ENCODE data around the gene AOC1. TPM values are rescaled to one million over a fixed set of nuclear protein-coding genes. Genes with fewer than 3 reads are reported as not detected.

The AOC1 gene
- total RNA-seq, 4 donors from 2014 or later, result 0.26 to 4.4 (median 1.4) TPM

DNA sequence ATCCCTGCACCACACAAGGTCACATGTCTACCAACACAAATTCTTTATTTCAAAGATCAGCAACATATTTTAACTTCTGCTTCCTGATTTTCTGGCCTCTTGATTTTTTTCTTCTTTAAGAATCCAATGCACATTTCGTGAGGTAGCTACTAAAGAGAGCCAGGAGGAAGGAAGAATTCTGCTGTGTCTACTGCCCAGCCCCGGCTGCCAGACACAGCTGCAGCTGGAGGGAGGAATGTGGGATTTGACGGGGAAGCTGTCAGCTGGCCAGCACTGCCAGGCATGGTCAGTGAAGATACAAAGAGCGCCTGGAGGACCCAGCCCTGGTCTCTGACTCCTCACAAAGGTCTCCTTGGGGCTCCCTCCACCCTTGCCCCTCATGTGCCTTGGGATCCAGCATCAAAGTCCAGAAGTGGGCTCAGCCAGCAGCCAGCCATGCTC, 6.9 kb upstream of the AOC1 start:
- H3K4me1 ChIP-seq, result peaks cover 0 to 3% (median 0%) of the 10 kb centered on the region in 3 donors
- H3K27ac ChIP-seq, result no peak overlapping the region
- WGBS, 2 donors, result 0 to 19% methylated on average over 2 to 4 of the region's 4 CpGs
- H3K4me3 ChIP-seq, result no peak overlapping the region
- no peaks in the 10 kb centered on the region for H3K27me3 ChIP-seq
- no peak for TF ChIP-seq POLR2A (IDR thresholded peaks at IDR 0.05)
- TF ChIP-seq CTCF (IDR thresholded peaks at IDR 0.05), result no peak
- H3K36me3 ChIP-seq, result no peaks in the 10 kb centered on the region
- intact Hi-C loops (cut with DNase I), result no loop called here
- no peak for DNase-seq
- no peaks in the 10 kb centered on the region for H3K9me3 ChIP-seq

DNA sequence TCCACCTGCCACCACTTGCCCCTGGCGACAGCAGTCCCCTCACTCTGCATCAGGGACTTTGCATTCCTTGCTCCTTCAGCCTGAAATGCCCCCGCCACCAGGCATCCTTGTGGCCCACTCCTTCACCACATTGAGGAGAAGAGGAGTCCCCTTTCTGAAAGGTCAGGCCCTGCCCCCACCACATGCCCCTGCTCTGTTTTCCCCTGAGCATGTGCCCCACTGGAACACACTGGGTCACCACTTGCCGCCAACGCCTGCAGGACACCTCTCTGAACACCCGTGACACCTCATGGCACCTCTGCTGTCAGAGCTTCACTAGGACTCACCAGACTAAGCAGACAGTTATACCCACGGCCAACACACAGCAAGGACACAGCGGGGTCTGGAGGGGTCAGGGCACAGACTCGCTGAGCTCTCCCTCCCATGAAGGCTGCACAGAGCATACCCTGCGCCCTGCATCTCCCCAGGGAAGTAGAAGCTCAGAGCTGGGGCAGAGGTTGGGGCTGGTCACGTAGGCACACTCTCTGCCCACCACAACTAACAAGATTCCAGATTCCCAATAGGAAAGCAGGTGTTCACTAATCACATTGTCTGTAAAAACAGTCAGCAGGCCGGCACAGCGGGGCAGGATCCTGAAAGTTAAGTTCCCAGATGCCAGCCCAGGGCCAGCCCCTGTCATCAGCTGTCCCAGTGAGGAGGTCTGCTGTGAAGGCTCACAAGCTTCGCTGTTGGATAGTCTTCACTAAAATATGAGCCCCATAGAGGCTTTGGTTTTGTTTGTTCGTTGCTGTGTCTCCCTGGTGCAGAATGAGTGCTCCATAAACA, 5.8 kb upstream of the AOC1 start:
- intact Hi-C loops (cut with DNase I), result no loop called here

DNA sequence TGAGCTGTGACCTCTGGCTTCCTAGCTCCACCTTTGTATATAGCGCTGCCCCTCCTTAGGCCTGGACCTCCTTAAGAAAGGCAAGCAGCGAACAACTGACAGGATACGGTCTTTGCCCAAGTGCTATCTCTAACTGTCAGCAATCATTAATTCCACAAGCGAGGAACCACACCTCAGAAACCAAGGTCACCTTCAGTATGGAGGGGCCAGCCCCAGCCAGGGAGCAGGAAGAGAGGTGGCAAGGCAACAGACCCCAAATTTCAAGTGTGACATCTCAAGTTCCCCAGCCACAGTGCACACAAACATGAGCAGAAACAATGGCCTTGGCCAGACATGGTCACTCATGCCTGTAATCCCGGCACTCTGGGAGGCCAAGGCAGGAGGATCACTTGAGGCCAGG, 4.8 kb upstream of the AOC1 start:
- Histone ChIP-seq H3K27ac (no peak overlapping the region), H3K4me3 (no peak overlapping the region), H3K27me3 (peaks cover 0 to 13% (median 0%) of the 10 kb centered on the region in 4 donors), H3K36me3 (no peaks in the 10 kb centered on the region), H3K4me1 (peaks cover 0 to 3% (median 0%) of the 10 kb centered on the region in 3 donors), H3K9me3 (no peaks in the 10 kb centered on the region)
- intact Hi-C loops (cut with DNase I), result no loop called here
- DNase-seq, result no peak
- TF ChIP-seq CTCF (IDR thresholded peaks at IDR 0.05) (no peak), POLR2A (IDR thresholded peaks at IDR 0.05) (no peak)
- WGBS, 2 donors, result 82 to 100% methylated on average over 3 to 5 of the region's 5 CpGs

More for the DNA sequence above, 5.8 kb upstream of the AOC1 start:
- Histone ChIP-seq H3K4me3 (no peak overlapping the region), H3K27ac (no peak overlapping the region), H3K9me3 (no peaks in the 10 kb centered on the region), H3K4me1 (peaks cover 0 to 3% (median 0%) of the 10 kb centered on the region in 3 donors), H3K27me3 (peaks cover 0 to 2% (median 0%) of the 10 kb centered on the region in 4 donors), H3K36me3 (no peaks in the 10 kb centered on the region)
- no peak for DNase-seq
- TF ChIP-seq CTCF (IDR thresholded peaks at IDR 0.05) (no peak), POLR2A (IDR thresholded peaks at IDR 0.05) (no peak)
- 71 to 77% methylated on average over 4 to 8 of the region's 14 CpGs for WGBS, 2 donors

- no peak for DNase-seq
- TF ChIP-seq POLR2A (IDR thresholded peaks at IDR 0.05), result no peak
- no peak for TF ChIP-seq CTCF (IDR thresholded peaks at IDR 0.05)
- no peaks in the 10 kb centered on the region for H3K36me3 ChIP-seq
- no peak overlapping the region for H3K4me3 ChIP-seq
- WGBS, 2 donors, result 85 to 91% methylated on average over 6 to 8 of the region's 8 CpGs
- peaks cover 0 to 3% (median 0%) of the 10 kb centered on the region in 3 donors for H3K4me1 ChIP-seq
- intact Hi-C loops (cut with DNase I), result no loop called here
- peaks cover 0 to 18% (median 0%) of the 10 kb centered on the region in 4 donors for H3K27me3 ChIP-seq
- no peak overlapping the region for H3K27ac ChIP-seq
- H3K9me3 ChIP-seq, result no peaks in the 10 kb centered on the region
Measured at GRCh38 chr7:150848111-150848510, 4.2 kb upstream of the AOC1 start.

DNA sequence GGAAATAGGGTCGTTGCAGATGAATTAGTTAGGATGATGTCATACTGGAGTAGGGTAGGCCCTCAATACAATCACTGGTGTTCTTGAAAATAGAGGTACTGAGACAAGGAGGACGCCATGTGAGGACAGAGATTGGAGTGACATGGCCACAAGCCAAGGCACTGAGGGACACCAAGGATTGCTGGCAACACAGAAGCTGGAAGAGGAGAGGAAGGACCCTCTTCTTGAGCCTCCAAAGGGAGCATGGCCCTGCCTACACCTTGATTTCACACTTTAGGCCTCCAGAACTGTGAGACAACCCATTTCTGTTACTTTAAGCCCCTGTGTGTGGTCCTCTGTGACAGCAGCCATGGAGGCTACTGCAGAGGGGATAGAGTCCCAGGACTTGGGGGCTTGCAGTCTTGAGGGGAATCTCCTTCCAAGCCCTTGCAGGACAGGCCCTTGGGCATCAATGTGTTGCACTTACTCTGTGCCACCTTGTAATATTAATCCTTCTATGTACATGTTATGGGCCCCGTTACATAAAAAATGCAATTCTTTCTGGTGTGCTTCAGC, 3.7 kb upstream of the AOC1 start:
- Histone ChIP-seq H3K27ac (no peak overlapping the region), H3K4me3 (no peak overlapping the region), H3K4me1 (peaks cover 0 to 3% (median 0%) of the 10 kb centered on the region in 3 donors), H3K36me3 (no peaks in the 10 kb centered on the region), H3K27me3 (peaks cover 0 to 19% (median 0%) of the 10 kb centered on the region in 4 donors), H3K9me3 (no peaks in the 10 kb centered on the region)
- whole genome bisulfite sequencing, 2 donors, result 54 to 65% methylated on average over 3 of the region's 3 CpGs
- TF ChIP-seq CTCF (IDR thresholded peaks at IDR 0.05) (no peak), POLR2A (IDR thresholded peaks at IDR 0.05) (no peak)
- DNase-seq, result no peak
- intact Hi-C loops (cut with DNase I), result no loop called here
